ENCODE data around the gene TMEM214.

- no peak for TF ChIP-seq REST (IDR thresholded peaks at IDR 0.05; ENCODE audit: insufficient replicate concordance, low read depth)
- TF ChIP-seq CTCF (IDR thresholded peaks at IDR 0.05; ENCODE audit: insufficient read depth, low read length) = no peak
- TF ChIP-seq POLR2AphosphoS5 (IDR thresholded peaks at IDR 0.05; ENCODE audit: low read depth) = no peak
- TF ChIP-seq SPI1 (IDR thresholded peaks at IDR 0.05; ENCODE audit: borderline replicate concordance, low read depth) = no peak
- TF ChIP-seq GABPA (IDR thresholded peaks at IDR 0.05; ENCODE audit: low read depth) = no peak
Observed at GRCh38 chr2:27038012-27038411, 5.2 kb downstream of the TMEM214 start.

Data from HL-60 (cell line).